Measurements from ENCODE around the gene LAMA1. TPM values are rescaled to one million over a fixed set of nuclear protein-coding genes. Genes with fewer than 3 reads are reported as not detected.

The LAMA1 gene
- total and polyA plus RNA-seq, 2 of the 8 experiments (the other 6 are each of a cell fraction or from before 2014, with no cell fraction given): 30.4 to 48.7 TPM

GRCh38 chr18:7025194-7025593 is 92.4 kb downstream of the LAMA1 start:
- Histone ChIP-seq H2BK15ac (ENCODE audit: low read length) (no peak overlapping the region), H3K56ac (replicated peaks; ENCODE audit: insufficient read length, low read depth, low read length) (no peak overlapping the region), H2BK20ac (ENCODE audit: low read length) (no peak overlapping the region), H4K8ac (ENCODE audit: extremely low read depth, insufficient read depth, low read length) (no peak overlapping the region), H3K4me3 (ENCODE audit: extremely low read depth in 1 of 4, insufficient read depth in 2 of 4, low read depth in 3 of 4, low read length in 4 of 4) (no peak overlapping the region), H2AK5ac (ENCODE audit: low read depth, low read length) (no peak overlapping the region), H2BK120ac (replicated peaks; ENCODE audit: low read depth, low read length) (no peak overlapping the region), H3K27ac (ENCODE audit: low read depth, low read length) (no peak overlapping the region), H3K23ac (ENCODE audit: insufficient read length) (no peak overlapping the region), H3K4ac (replicated peaks; ENCODE audit: insufficient read length, low read depth, low read length) (no peak overlapping the region), H3K9me3 (ENCODE audit: insufficient read depth in 2 of 2, low read depth in 1 of 2, low read length in 1 of 2) (no peaks in the 10 kb centered on the region), H3K79me2 (ENCODE audit: control insufficient read depth in 1 of 2, insufficient read depth in 2 of 2, low read length in 2 of 2) (no peaks in the 10 kb centered on the region), H3K79me1 (ENCODE audit: low read depth, low read length) (no peaks in the 10 kb centered on the region), H3K4me2 (ENCODE audit: insufficient read depth in 1 of 2, low read depth in 2 of 2, low read length in 2 of 2) (no peak overlapping the region), H4K91ac (replicated peaks; ENCODE audit: insufficient read length, low read length) (no peak overlapping the region), H3K27me3 (replicated peaks in 1 of 4; ENCODE audit: control insufficient read depth in 3 of 4, extremely low read depth in 1 of 4, insufficient read depth in 3 of 4, low read length in 3 of 4) (no peaks in the 10 kb centered on the region), H3K18ac (ENCODE audit: extremely low read depth, low read length) (no peak overlapping the region), H3K9ac (replicated peaks in 1 of 4; ENCODE audit: extremely low read depth in 1 of 4, low read depth in 3 of 4, low read length in 3 of 4) (no peak overlapping the region), H2AFZ (ENCODE audit: low read length) (no peak overlapping the region), H3K4me1 (replicated peaks in 1 of 4; ENCODE audit: control insufficient read depth in 3 of 4, insufficient read depth in 4 of 4, low read length in 3 of 4) (no peaks in the 10 kb centered on the region), H3K23me2 (ENCODE audit: low read depth, low read length) (no peaks in the 10 kb centered on the region), H2BK12ac (ENCODE audit: low read depth, low read length) (no peak overlapping the region), H4K20me1 (replicated peaks in 1 of 2; ENCODE audit: control insufficient read depth in 1 of 2, insufficient read depth in 2 of 2, low read length in 2 of 2) (peaks cover 0 to 3% of the 10 kb centered on the region in 2 experiments), H3K36me3 (ENCODE audit: control insufficient read depth in 2 of 4, insufficient read depth in 4 of 4, low read length in 3 of 4) (peaks cover 0 to 23% (median 4%) of the 10 kb centered on the region in 4 experiments; a peak in 6 of 8 replicates), H4K5ac (ENCODE audit: insufficient read length, low read depth, low read length) (no peak overlapping the region), H3K14ac (ENCODE audit: insufficient read length) (no peak overlapping the region), H2BK5ac (ENCODE audit: low read depth, low read length) (no peak overlapping the region)
- TF ChIP-seq MAFK (IDR thresholded peaks at IDR 0.05; ENCODE audit: low read depth, low read length): no peak
- no peak for TF ChIP-seq RXRA (IDR thresholded peaks at IDR 0.05; ENCODE audit: insufficient read depth, low read depth, low read length)
- TF ChIP-seq TAF7 (optimal IDR thresholded peaks at IDR 0.05; ENCODE audit: borderline replicate concordance, low read depth, low read length): no peak
- TF ChIP-seq, protein P1, sequence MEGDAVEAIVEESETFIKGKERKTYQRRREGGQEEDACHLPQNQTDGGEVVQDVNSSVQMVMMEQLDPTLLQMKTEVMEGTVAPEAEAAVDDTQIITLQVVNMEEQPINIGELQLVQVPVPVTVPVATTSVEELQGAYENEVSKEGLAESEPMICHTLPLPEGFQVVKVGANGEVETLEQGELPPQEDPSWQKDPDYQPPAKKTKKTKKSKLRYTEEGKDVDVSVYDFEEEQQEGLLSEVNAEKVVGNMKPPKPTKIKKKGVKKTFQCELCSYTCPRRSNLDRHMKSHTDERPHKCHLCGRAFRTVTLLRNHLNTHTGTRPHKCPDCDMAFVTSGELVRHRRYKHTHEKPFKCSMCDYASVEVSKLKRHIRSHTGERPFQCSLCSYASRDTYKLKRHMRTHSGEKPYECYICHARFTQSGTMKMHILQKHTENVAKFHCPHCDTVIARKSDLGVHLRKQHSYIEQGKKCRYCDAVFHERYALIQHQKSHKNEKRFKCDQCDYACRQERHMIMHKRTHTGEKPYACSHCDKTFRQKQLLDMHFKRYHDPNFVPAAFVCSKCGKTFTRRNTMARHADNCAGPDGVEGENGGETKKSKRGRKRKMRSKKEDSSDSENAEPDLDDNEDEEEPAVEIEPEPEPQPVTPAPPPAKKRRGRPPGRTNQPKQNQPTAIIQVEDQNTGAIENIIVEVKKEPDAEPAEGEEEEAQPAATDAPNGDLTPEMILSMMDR (IDR thresholded peaks at IDR 0.05; ENCODE audit: control extremely low read depth in 1 of 3, insufficient read depth in 1 of 3, low read depth in 1 of 3, low read length in 3 of 3): no peak
- TF ChIP-seq CEBPB (IDR thresholded peaks at IDR 0.05; ENCODE audit: low read depth, low read length): no peak
- TF ChIP-seq RNF2 (IDR thresholded peaks at IDR 0.05; ENCODE audit: borderline replicate concordance, low read depth, low read length, missing control alignments, poor library complexity, severe bottlenecking): no peak
- FAIRE-seq (no peak), DNase-seq (ENCODE audit: low read depth in 1 of 2, low spot score in 2 of 2) (no peak)
- 78% methylated on average over 6 of the region's 6 CpGs; no CpG with 5 or more reads in 1 of the 2 experiments for WGBS, 2 experiments (ENCODE audit: extremely low coverage in 1 of 2, insufficient coverage in 1 of 2, insufficient read length in 1 of 2, insufficient replicate concordance in 2 of 2, low coverage in 1 of 2, low lambda C conversion rate in 2 of 2, missing lambda C conversion rate in 1 of 2)
- ChIA-PET POLR2A (ENCODE audit: partially characterized antibody) (no interaction called here), CTCF (ENCODE audit: partially characterized antibody) (interaction anchor here (0.7 to 1.4 kb wide), 5 partner anchors 9 to 150 kb away, joined by 3 to 5 read pairs (median 3); no protein-coding TSS in a partner anchor)

Data from H1 (cell line).